Calu3 (cell line): ENCODE results near the gene CNDP2. TPM values are rescaled to one million over a fixed set of nuclear protein-coding genes. Genes with fewer than 3 reads are reported as not detected.
A peak's percentile ranks its signal among the peaks of the same experiment; 100 is the strongest.

ENCODE experiments used
- BruUV-seq: library from RNA; stranded (reverse); fragments of 400-500 nt; replicated peaks from 2 replicates; lab custom pipeline; 2021; lab: Mats Ljungman, UMichigan
- CTCF ChIA-PET: fragments of 300-600 bp; sonication (Branson Sonifier 250); formaldehyde crosslinking; loops from one replicate; lab custom pipeline; 2022; ENCODE audit warnings: antibody characterized with exemption; lab: Charles Lee
- DNase-seq: peaks from one replicate; pipeline ENCODE4 v3.0.0; 2022
- H3K27ac Mint-ChIP-seq: one replicate; pipeline ENCODE4 v1.8.0; 2022; ENCODE audit warnings: mixed read lengths; ENCODE audit not compliant: unreplicated experiment
- H3K27me3 Mint-ChIP-seq: one replicate; pipeline ENCODE4 v1.8.0; 2022; ENCODE audit warnings: mixed read lengths; ENCODE audit not compliant: unreplicated experiment
- H3K36me3 Mint-ChIP-seq: one replicate; pipeline ENCODE4 v1.8.0; 2022; ENCODE audit warnings: mild to moderate bottlenecking, moderate library complexity, mixed read lengths; ENCODE audit not compliant: insufficient read depth, unreplicated experiment
- H3K4me1 Mint-ChIP-seq: one replicate; pipeline ENCODE4 v1.8.0; 2022; ENCODE audit warnings: mild to moderate bottlenecking, low read depth, mixed read lengths; ENCODE audit not compliant: unreplicated experiment
- H3K4me3 Mint-ChIP-seq: one replicate; pipeline ENCODE4 v1.8.0; 2022; ENCODE audit warnings: mild to moderate bottlenecking, low read depth, moderate library complexity, mixed read lengths; ENCODE audit not compliant: unreplicated experiment
- H3K9me3 Mint-ChIP-seq: one replicate; pipeline ENCODE4 v1.8.0; 2022; ENCODE audit warnings: low read depth, mixed read lengths; ENCODE audit not compliant: unreplicated experiment
- CTCF ChIP-seq: fragments of 200-600 bp; IDR thresholded peaks from one replicate; pipeline ENCODE4 v1.8.0; 2022; ENCODE audit warnings: antibody characterized with exemption; ENCODE audit not compliant: unreplicated experiment
- intact Hi-C: fragments of 100-400 bp; cut with micrococcal nuclease; formaldehyde crosslinking; loops from one replicate; pipeline ENCODE4 v1.10.0; 2022; ENCODE audit not compliant: unreplicated experiment
- total RNA-seq: library from RNA; stranded (reverse); gene quantifications from 2 replicates; pipeline ENCODE4 v1.2.3, GENCODE V29; 2022

CNDP2 gene
- total RNA-seq, 1 experiment from 2014 or later = 279 TPM

GRCh38 chr18:74457043-74457724 is 39.0 kb upstream of the CNDP2 start, which contains the start of gene DIPK1C:
DIPK1C (minus strand) TSS chr18:74457308; CDS start chr18:74457259, 49 bp downstream.
- Mint-ChIP-seq H3K4me1 (peaks cover 8% of the 10 kb centered on the region), H3K27ac (no peak within 1 kb of the TSS), H3K9me3 (no peaks in the 10 kb centered on the region), H3K27me3 (peaks cover 100% of the 10 kb centered on the region), H3K36me3 (peaks cover 5% of the 10 kb centered on the region), H3K4me3 (peak within 1 kb of the TSS; percentile 66)
- no TSS peak for BruUV-seq
- CTCF ChIA-PET = no interaction called here
- intact Hi-C loops = no loop called here
- TF ChIP-seq CTCF = no peak
- DNase-seq = no peak

GRCh38 chr18:74457725-74458421 is 38.3 kb upstream of the CNDP2 start:
- CTCF ChIA-PET = no interaction called here
- Mint-ChIP-seq H3K27me3 (peaks cover 96% of the 10 kb centered on the region), H3K4me3 (peak overlapping the region; percentile 66), H3K27ac (no peak overlapping the region), H3K36me3 (peaks cover 5% of the 10 kb centered on the region), H3K4me1 (peaks cover 8% of the 10 kb centered on the region), H3K9me3 (no peaks in the 10 kb centered on the region)
- DNase-seq = no peak
- intact Hi-C loops = no loop called here
- no TSS peak for BruUV-seq
- TF ChIP-seq CTCF = no peak

GRCh38 chr18:74459889-74460288 is 36.3 kb upstream of the CNDP2 start:
- CTCF ChIA-PET = interaction anchor here (1.0 kb wide), 1 partner anchor 34 kb away, joined by 4 read pairs; no protein-coding TSS in a partner anchor
- peaks cover 84% of the 10 kb centered on the region for H3K27me3 Mint-ChIP-seq

GRCh38 chr18:74460825-74461224 is 35.3 kb upstream of the CNDP2 start:
- H3K4me3 Mint-ChIP-seq = no peak overlapping the region
- DNase-seq = no peak
- H3K36me3 Mint-ChIP-seq = peaks cover 5% of the 10 kb centered on the region
- H3K27ac Mint-ChIP-seq = no peak overlapping the region
- TF ChIP-seq CTCF = no peak
- CTCF ChIA-PET = no interaction called here
- intact Hi-C loops = no loop called here
- no TSS peak for BruUV-seq
- peaks cover 8% of the 10 kb centered on the region for H3K4me1 Mint-ChIP-seq
- H3K9me3 Mint-ChIP-seq = no peaks in the 10 kb centered on the region
- peaks cover 75% of the 10 kb centered on the region for H3K27me3 Mint-ChIP-seq

More at GRCh38 chr18:74459889-74460288, 36.3 kb upstream of the CNDP2 start:
- H3K36me3 Mint-ChIP-seq = peaks cover 5% of the 10 kb centered on the region
- peaks cover 8% of the 10 kb centered on the region for H3K4me1 Mint-ChIP-seq
- TF ChIP-seq CTCF = no peak
- no peak for DNase-seq
- no TSS peak for BruUV-seq
- no peak overlapping the region for H3K27ac Mint-ChIP-seq
- intact Hi-C loops = no loop called here
- H3K4me3 Mint-ChIP-seq = no peak overlapping the region
- no peaks in the 10 kb centered on the region for H3K9me3 Mint-ChIP-seq
